GM23338 (cell line): ENCODE data around the gene EPS8L1.

ENCODE experiments used
- CREB1 ChIP-seq: fragments of 250-450 bp; sonication (Bioruptor Pico); IDR thresholded peaks from 2 replicates; pipeline ENCODE4 v1.5.0; 2020; ENCODE audit warnings: low read depth, mild to moderate bottlenecking, moderate library complexity
- CTCF ChIP-seq, 2 experiments: fragments of 200-600 bp in 1 of 2; sonication (generic) in 1 of 2; conservative IDR thresholded peaks; 2 replicates each; pipeline versions ENCODE4 v1.5.1 to v1.6.1; 2016 to 2017; ENCODE audit warnings: antibody characterized with exemption in 2 of 2, low read depth in 2 of 2, mild to moderate bottlenecking in 2 of 2, moderate library complexity in 1 of 2
- ETS1 ChIP-seq: IDR thresholded peaks from 2 replicates; pipeline ENCODE4 v1.6.1; 2016; ENCODE audit warnings: antibody characterized with exemption
- EZH2 ChIP-seq: fragments of 200-600 bp; sonication (generic); IDR thresholded peaks from one replicate; pipeline ENCODE4 v1.8.0; 2017; ENCODE audit warnings: antibody characterized with exemption, mild to moderate bottlenecking, low read depth; ENCODE audit not compliant: unreplicated experiment
- EZH2phosphoT487 ChIP-seq: fragments of 200-600 bp; sonication (generic); IDR thresholded peaks from one replicate; pipeline ENCODE4 v1.8.1; 2018; ENCODE audit warnings: antibody characterized with exemption; ENCODE audit not compliant: unreplicated experiment
- JUNB ChIP-seq: IDR thresholded peaks from one replicate; pipeline ENCODE4 v1.6.1; 2016; ENCODE audit warnings: antibody characterized with exemption; ENCODE audit not compliant: unreplicated experiment
- NANOG ChIP-seq: IDR thresholded peaks from 2 replicates; pipeline ENCODE4 v1.6.1; 2016; ENCODE audit warnings: antibody characterized with exemption, borderline replicate concordance
- POLR2AphosphoS5 ChIP-seq: IDR thresholded peaks from 2 replicates; pipeline ENCODE4 v1.6.1; 2016; ENCODE audit warnings: antibody characterized with exemption, low read depth
- REST ChIP-seq: IDR thresholded peaks from one replicate; pipeline ENCODE4 v1.6.1; 2018; ENCODE audit warnings: antibody characterized with exemption; ENCODE audit not compliant: unreplicated experiment
- STAT1 ChIP-seq: IDR thresholded peaks from one replicate; pipeline ENCODE4 v1.6.1; 2016; ENCODE audit warnings: antibody characterized with exemption; ENCODE audit not compliant: unreplicated experiment
- ZNF462 ChIP-seq: fragments of 250-450 bp; sonication (Bioruptor Pico); IDR thresholded peaks from 2 replicates; pipeline ENCODE4 v1.5.0; 2020; ENCODE audit warnings: mild to moderate bottlenecking, moderate library complexity

- TF ChIP-seq JUNB, result no peak
- no peak for TF ChIP-seq CTCF (conservative IDR thresholded peaks at IDR 0.05; ENCODE audit: low read depth in 2 of 2)
- TF ChIP-seq EZH2, result no peak
- no peak for TF ChIP-seq ETS1
- TF ChIP-seq REST, result no peak
- no peak for TF ChIP-seq CREB1 (CRISPR knock-in tag)
- no peak for TF ChIP-seq NANOG
- TF ChIP-seq STAT1, result no peak
- TF ChIP-seq ZNF462 (CRISPR knock-in tag), result no peak
- TF ChIP-seq POLR2AphosphoS5, result no peak
- no peak for TF ChIP-seq EZH2phosphoT487
Measured at GRCh38 chr19:55134736-55135135, 59.1 kb downstream of the EPS8L1 start.
